LNCAP (cell line): ENCODE results near the gene PRPH2.

Experiments
- CTCF ChIP-seq: fragments of 450-650 bp; IDR thresholded peaks from 2 replicates; pipeline ENCODE4 v1.5.1; 2017; ENCODE audit warnings: mild to moderate bottlenecking

Gene PRPH2

GRCh38 chr6:42664718-42665117 lies 57.7 kb downstream of the PRPH2 start:
- no peak for TF ChIP-seq CTCF

- TF ChIP-seq CTCF = peak; percentile 78
Measured at GRCh38 chr6:42661540-42662153, 60.8 kb downstream of the PRPH2 start.

GRCh38 chr6:42659806-42660205 lies 62.6 kb downstream of the PRPH2 start:
- TF ChIP-seq CTCF = no peak

- TF ChIP-seq CTCF = no peak
Measured at GRCh38 chr6:42653851-42654250, 68.5 kb downstream of the PRPH2 start.

- TF ChIP-seq CTCF = no peak
Measured at GRCh38 chr6:42652024-42652746, 70.2 kb downstream of the PRPH2 start.
